Measurements from ENCODE around the gene DYNLT4.
"Not testable (repeated sequence)": the region's sequence is repeated elsewhere in the genome, so short reads cannot be mapped to it uniquely, and the experiment has no call there.

Gene DYNLT4

DNA sequence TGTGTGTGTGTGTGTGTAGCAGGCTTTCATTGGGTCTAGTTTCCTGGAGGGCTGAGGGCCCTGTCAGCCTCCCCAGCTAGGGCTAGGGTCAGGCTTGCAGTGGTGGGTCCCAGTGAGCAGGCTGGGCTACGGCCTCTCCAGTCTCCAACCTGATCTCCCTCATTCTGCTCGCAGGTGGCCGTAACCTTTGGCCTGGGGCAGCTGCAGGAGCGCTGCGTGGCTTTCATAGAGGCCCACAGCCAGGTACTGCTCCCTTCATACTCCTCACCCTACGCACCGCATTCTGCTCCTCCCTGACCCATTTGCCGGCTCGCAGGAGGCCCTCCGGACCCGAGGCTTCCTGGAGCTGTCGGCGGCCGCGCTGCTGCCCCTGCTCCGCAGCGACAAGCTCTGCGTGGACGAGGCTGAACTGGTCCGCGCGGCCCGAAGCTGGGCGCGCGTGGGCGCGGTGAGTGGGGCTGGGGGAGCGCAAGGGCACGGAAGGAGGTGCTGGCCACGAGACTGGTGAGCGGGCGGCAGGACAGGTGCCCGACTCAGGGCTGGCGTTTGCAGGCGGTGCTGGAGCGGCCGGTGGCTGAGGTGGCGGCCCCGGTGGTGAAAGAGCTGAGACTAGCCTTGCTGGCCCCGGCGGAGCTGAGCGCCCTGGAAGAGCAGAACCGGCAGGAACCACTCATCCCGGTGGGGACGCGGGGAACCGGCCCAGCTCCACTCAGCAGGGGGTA, 5.8 kb upstream of the DYNLT4 start:
- H3K9ac ChIP-seq (ENCODE audit: low read length) = peak overlapping the region; percentile 69
- no peaks in the 10 kb centered on the region for H3K9me3 ChIP-seq (ENCODE audit: control insufficient read depth, low read length)
- no peaks in the 10 kb centered on the region for H3K36me3 ChIP-seq (ENCODE audit: control insufficient read depth, insufficient read depth, low read length)
- H3K27me3 ChIP-seq (ENCODE audit: control insufficient read depth, insufficient read depth, low read length) = no peaks in the 10 kb centered on the region
- peaks cover 40% of the 10 kb centered on the region for H3K4me1 ChIP-seq (ENCODE audit: control insufficient read depth, insufficient read depth, low read length)
- peak overlapping the region; percentile 49 for H3K4me3 ChIP-seq (ENCODE audit: low read length)

DNA sequence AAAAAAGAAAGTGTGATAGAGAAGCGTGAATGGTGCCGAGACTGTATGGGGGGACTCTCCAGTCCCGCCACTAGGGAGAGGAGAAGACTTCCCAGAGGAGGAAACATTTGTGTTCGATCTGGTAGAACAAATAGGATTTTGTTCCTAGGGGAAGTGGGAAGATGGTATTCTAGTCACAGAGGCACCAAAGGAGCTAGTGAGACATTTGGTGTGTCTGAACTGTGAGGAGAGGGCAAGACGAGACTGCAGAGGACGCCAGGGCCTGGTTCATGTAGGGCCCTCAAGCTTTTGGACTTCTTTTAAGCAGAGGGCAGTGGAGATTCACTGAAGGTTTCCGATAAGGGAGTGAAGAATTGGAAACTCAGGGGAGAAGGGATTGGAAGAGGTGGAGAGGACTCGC, 4.1 kb upstream of the DYNLT4 start:
- Histone ChIP-seq H3K9me3 (ENCODE audit: control insufficient read depth, low read length) (no peaks in the 10 kb centered on the region), H3K27me3 (ENCODE audit: control insufficient read depth, insufficient read depth, low read length) (no peaks in the 10 kb centered on the region), H3K36me3 (ENCODE audit: control insufficient read depth, insufficient read depth, low read length) (peaks cover 5% of the 10 kb centered on the region), H3K9ac (ENCODE audit: low read length) (no peak overlapping the region), H3K4me3 (ENCODE audit: low read length) (no peak overlapping the region), H3K4me1 (ENCODE audit: control insufficient read depth, insufficient read depth, low read length) (peaks cover 57% of the 10 kb centered on the region)

DNA sequence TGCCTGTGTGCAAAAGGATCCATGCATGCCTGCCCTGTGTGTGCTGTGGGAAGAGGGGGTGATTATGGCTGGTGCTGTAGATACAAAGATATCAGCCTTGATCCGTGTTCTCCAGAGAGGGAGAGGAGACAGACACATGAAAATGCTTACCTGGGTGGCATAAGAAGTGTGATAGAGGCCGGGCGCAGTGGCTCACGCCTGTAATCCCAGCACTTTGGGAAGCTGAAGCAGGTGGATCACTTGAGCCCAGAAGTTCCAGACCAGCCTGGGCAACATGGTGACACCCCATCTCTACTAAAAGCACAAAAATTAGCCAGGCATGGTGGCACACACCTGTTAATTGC, 3.6 kb upstream of the DYNLT4 start:
- not testable (repeated sequence) for H3K27me3 ChIP-seq (ENCODE audit: control insufficient read depth, insufficient read depth, low read length); H3K9me3 ChIP-seq (ENCODE audit: control insufficient read depth, low read length); H3K36me3 ChIP-seq (ENCODE audit: control insufficient read depth, insufficient read depth, low read length); H3K9ac ChIP-seq (ENCODE audit: low read length); H3K4me3 ChIP-seq (ENCODE audit: low read length)
- H3K4me1 ChIP-seq (ENCODE audit: control insufficient read depth, insufficient read depth, low read length) = peaks cover 62% of the 10 kb centered on the region

DNA sequence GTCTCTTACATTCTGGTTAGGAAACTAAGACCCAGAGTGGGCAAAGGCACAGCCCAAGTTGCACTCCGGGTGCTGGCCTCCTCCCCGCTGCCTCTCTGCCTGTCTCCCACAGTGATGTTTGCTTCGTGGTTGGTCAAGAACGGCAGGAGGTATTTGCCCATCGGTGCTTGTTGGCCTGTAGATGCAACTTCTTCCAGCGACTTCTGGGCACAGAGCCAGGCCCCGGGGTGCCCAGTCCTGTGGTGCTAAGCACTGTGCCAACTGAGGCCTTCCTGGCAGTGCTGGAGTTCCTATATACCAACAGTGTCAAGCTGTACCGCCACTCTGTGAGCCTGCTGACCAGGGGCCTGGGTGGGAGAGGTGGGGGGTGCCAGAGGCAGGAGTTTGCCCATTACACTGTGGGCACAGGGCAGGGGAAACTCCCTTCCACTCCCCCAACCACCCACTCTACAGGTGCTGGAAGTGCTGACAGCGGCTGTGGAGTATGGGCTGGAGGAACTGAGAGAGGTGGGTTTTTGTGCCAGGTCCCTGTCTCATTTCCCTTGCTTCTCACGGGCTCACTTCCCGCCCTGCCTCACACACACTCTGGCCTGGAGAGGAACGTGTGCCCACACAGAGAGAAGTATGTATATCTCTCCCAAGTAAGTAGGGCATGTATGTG, 3.1 kb upstream of the DYNLT4 start:
- Histone ChIP-seq H3K36me3 (ENCODE audit: control insufficient read depth, insufficient read depth, low read length) (peaks cover 9% of the 10 kb centered on the region), H3K4me1 (ENCODE audit: control insufficient read depth, insufficient read depth, low read length) (peaks cover 63% of the 10 kb centered on the region), H3K9ac (ENCODE audit: low read length) (peak overlapping the region; percentile 89), H3K27me3 (ENCODE audit: control insufficient read depth, insufficient read depth, low read length) (no peaks in the 10 kb centered on the region), H3K4me3 (ENCODE audit: low read length) (peak overlapping the region; percentile 6), H3K9me3 (ENCODE audit: control insufficient read depth, low read length) (no peaks in the 10 kb centered on the region)

DNA sequence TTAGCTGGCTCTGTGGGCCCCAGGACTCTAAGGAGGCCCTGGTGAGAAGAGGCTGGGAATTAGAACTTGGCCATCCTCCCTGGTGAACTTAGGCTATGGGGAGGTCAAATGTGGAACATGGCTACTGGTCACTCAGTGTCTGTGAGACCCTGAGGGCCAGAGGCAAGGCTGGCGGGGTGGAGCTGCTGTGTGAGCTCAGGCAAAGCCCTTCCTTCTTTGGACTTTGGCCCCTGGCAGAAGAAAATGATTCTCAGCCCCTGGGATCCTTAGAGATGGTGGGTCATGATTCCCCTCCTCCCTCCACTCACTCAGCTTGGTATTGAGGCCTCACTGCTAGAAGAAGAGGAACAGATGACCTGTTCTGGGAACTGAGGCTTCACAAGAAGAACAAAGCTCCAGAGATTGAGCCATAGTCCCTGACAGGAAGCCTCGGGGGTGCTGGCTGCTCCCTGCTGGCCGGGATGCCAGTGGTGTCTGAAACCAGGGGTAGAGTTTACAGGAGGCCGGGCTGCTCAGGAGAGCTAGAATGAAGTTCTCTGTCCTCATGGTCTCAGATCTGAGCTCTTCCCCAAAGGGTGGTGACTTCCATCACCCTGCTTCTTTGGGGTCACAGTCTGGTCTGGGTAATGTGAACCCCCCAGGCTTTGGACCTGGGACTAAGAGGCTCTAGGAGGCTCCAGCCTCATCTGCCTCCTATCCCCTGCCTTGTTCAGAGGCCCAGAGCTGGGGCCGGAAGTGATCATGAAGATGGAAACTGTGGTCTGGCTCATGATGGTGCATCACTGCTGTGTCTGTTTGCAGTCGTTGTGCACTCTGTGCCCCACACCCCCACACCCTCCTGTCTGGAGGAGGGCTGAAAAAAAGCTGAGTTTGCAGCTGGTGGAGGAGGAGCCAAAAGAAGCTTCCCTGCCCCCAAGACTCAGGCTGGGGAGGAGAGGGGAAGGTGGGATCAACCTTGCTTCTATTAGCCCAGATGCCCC, 2.1 kb upstream of the DYNLT4 start:
- H3K36me3 ChIP-seq (ENCODE audit: control insufficient read depth, insufficient read depth, low read length) = peaks cover 11% of the 10 kb centered on the region
- no peaks in the 10 kb centered on the region for H3K27me3 ChIP-seq (ENCODE audit: control insufficient read depth, insufficient read depth, low read length)
- peak overlapping the region; percentile 89 for H3K9ac ChIP-seq (ENCODE audit: low read length)
- H3K4me3 ChIP-seq (ENCODE audit: low read length) = peak overlapping the region; percentile 6
- H3K9me3 ChIP-seq (ENCODE audit: control insufficient read depth, low read length) = no peaks in the 10 kb centered on the region
- peaks cover 58% of the 10 kb centered on the region for H3K4me1 ChIP-seq (ENCODE audit: control insufficient read depth, insufficient read depth, low read length)

DNA sequence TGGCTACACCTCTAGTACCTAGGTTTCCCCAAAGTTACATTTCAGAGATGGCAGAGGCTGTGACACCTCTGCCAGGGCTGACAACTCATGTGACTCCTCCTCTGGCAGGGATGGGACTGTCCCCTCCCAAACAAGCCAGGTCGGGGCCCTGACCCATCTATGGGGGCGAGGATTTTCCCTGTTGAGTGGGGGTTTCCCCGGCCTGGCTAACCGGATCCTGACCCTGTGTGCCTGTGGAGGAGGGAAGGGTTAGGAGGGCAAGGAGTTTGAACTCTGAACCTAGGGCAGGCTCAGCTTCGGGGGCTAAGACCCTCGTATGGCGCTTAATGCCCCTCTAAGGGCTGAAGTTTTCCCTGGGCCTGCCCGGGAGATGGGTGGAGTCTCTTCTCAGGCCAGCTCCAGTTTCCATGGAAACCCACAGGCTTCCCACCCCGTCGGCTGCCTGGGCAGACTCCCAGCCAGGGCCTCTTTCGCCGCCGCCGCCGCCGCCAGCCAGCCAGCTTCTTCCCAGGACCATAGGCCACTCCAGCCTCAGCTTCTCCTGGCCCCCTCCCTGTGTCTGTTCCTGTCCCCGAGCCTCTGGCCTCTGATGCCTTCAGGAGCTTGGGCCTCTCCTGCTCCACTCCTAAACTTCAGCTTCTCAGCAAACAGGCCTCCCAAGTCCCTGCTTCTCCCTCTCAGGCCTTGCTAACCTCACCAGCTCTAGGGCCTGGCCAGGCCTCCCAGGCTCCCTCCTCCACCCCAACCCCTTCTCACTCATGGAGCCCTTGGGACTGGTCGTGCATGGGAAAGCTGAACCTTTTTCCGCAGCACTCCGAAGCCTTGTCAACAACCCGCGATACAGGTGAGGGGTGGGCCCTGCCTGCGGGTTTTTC, 1.1 kb upstream of the DYNLT4 start, which contains the start of gene BTBD19:
Gene BTBD19, plus strand, starts transcription at position 461 of the 875 bp plus-strand sequence. Its CDS starts 298 bp downstream, at position 759.
- Histone ChIP-seq H3K4me3 (ENCODE audit: low read length) (peak within 1 kb of the TSS; percentile 6), H3K36me3 (ENCODE audit: control insufficient read depth, insufficient read depth, low read length) (peaks cover 14% of the 10 kb centered on the region), H3K4me1 (ENCODE audit: control insufficient read depth, insufficient read depth, low read length) (peaks cover 63% of the 10 kb centered on the region), H3K9ac (ENCODE audit: low read length) (peak within 1 kb of the TSS; percentile 89), H3K9me3 (ENCODE audit: control insufficient read depth, low read length) (no peaks in the 10 kb centered on the region), H3K27me3 (ENCODE audit: control insufficient read depth, insufficient read depth, low read length) (no peaks in the 10 kb centered on the region)

DNA sequence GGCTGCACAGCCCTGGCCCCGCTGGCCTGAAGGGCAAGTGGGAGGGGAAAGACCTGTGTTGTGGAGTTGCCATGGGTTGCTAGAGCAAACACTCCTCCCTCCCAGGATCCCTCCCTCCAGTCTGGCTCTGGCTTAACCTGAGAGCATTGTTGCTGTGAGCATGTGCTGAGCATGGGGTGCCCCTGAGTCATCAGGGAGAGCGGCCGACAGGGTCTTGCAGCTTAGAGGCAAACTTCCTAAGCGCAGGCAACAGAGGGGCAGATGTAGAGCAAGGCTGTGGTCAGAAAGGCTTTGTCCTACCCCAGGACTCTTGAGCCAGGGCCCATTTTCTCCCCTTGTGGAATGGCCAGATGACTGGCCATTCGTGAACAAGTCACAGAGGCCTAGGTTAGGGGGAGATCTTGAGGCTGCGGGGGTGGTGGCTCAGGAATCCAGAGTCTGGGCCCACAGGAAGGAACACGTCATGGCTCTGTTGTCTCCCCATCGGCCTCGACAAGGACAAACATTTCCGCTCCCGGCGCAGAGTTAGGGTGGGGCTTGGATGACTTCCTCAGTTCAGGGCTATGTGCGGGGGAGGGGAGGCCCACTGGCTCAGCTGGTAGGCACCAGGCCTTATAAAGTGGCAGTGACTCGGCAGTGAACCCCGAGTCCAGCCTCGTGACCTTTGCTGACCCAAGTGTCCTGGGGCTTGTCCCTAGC, 362 bp upstream of the DYNLT4 start:
- Histone ChIP-seq H3K4me3 (ENCODE audit: low read length) (no peak overlapping the region), H3K27me3 (ENCODE audit: control insufficient read depth, insufficient read depth, low read length) (no peaks in the 10 kb centered on the region), H3K36me3 (ENCODE audit: control insufficient read depth, insufficient read depth, low read length) (peaks cover 20% of the 10 kb centered on the region), H3K9me3 (ENCODE audit: control insufficient read depth, low read length) (no peaks in the 10 kb centered on the region), H3K9ac (ENCODE audit: low read length) (peak overlapping the region; percentile 89), H3K4me1 (ENCODE audit: control insufficient read depth, insufficient read depth, low read length) (peaks cover 66% of the 10 kb centered on the region)

DNA sequence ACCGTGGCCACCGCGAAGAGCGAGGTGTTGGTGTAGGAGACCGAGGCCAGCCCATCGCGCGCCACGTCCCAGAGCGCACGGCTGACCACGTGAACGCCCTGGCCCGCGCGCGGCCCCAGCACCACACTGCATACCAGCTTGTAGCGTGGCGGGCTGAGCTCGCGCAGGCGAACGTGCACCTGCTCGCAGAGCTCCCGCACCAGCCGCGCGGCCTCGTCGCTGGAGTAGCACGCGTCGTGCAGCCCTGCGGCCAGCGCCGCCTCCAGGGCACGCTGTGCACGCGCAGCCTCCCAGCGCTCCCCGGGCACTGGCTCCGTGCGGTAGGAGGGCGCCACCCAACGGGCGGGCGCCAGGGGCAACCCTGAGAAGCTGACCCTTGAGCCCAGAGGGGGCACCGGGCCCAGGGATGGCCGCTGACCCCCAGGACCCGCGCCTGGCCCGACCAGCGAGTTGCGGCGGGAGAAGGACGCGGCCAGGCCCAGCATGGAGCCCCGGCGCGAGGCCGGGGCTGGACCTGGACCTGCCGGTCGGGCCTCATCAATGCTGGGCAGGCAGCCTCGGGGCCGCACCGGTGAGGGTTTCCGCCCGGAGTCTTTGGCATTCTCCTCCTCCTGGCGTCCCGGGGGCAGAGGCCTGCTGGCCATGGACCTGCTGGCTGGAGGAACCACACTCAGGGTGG, 987 bp downstream of the DYNLT4 start:
- H3K4me1 ChIP-seq (ENCODE audit: control insufficient read depth, insufficient read depth, low read length) = peaks cover 74% of the 10 kb centered on the region
- peaks cover 20% of the 10 kb centered on the region for H3K36me3 ChIP-seq (ENCODE audit: control insufficient read depth, insufficient read depth, low read length)
- peak overlapping the region; percentile 20 for H3K4me3 ChIP-seq (ENCODE audit: low read length)
- H3K9me3 ChIP-seq (ENCODE audit: control insufficient read depth, low read length) = no peaks in the 10 kb centered on the region
- H3K9ac ChIP-seq (ENCODE audit: low read length) = peak overlapping the region; percentile 89
- no peaks in the 10 kb centered on the region for H3K27me3 ChIP-seq (ENCODE audit: control insufficient read depth, insufficient read depth, low read length)

DNA sequence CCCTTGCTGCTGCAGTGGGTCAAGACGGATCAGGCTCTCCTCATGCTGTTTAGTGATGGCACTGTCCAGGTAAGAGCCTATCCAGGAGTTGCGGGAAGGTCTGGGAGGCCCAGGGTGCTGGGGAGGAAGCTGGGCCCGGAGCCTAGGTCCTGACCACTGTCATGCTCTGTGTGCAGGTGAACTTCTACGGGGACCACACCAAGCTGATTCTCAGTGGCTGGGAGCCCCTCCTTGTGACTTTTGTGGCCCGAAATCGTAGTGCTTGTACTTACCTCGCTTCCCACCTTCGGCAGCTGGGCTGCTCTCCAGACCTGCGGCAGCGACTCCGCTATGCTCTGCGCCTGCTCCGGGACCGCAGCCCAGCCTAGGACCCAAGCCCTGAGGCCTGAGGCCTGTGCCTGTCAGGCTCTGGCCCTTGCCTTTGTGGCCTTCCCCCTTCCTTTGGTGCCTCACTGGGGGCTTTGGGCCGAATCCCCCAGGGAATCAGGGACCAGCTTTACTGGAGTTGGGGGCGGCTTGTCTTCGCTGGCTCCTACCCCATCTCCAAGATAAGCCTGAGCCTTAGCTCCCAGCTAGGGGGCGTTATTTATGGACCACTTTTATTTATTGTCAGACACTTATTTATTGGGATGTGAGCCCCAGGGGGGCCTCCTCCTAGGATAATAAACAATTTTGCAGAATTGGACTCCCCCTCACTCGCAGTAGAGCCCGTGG, 1.7 kb downstream of the DYNLT4 start:
- H3K4me3 ChIP-seq (ENCODE audit: low read length) = no peak overlapping the region
- peaks cover 20% of the 10 kb centered on the region for H3K36me3 ChIP-seq (ENCODE audit: control insufficient read depth, insufficient read depth, low read length)

More for the DNA sequence above, 1.7 kb downstream of the DYNLT4 start:
- H3K9me3 ChIP-seq (ENCODE audit: control insufficient read depth, low read length) = no peaks in the 10 kb centered on the region
- peaks cover 71% of the 10 kb centered on the region for H3K4me1 ChIP-seq (ENCODE audit: control insufficient read depth, insufficient read depth, low read length)
- H3K27me3 ChIP-seq (ENCODE audit: control insufficient read depth, insufficient read depth, low read length) = no peaks in the 10 kb centered on the region
- no peak overlapping the region for H3K9ac ChIP-seq (ENCODE audit: low read length)
